ENCODE results near the gene ZNF836.

ZNF836 gene

GRCh38 chr19:52191951-52192350 is 20.5 kb upstream of the ZNF836 start:
- TF ChIP-seq CTCF (IDR thresholded peaks at IDR 0.05) = no peak

GRCh38 chr19:52191389-52191788 is 20.0 kb upstream of the ZNF836 start:
- no peak for TF ChIP-seq CTCF (IDR thresholded peaks at IDR 0.05)

- TF ChIP-seq CTCF (IDR thresholded peaks at IDR 0.05) = no peak
These were observed 19.3 kb upstream of the ZNF836 start for GRCh38 chr19:52190487-52191293.

GRCh38 chr19:52189735-52190486 is 18.5 kb upstream of the ZNF836 start, which contains the start of gene PPP2R1A:
PPP2R1A (plus strand) TSS chr19:52190052; CDS start chr19:52190097, 45 bp downstream.
- TF ChIP-seq CTCF (IDR thresholded peaks at IDR 0.05) = no peak

GRCh38 chr19:52188822-52189734 is 17.7 kb upstream of the ZNF836 start:
- no peak for TF ChIP-seq CTCF (IDR thresholded peaks at IDR 0.05)

- TF ChIP-seq CTCF (IDR thresholded peaks at IDR 0.05) = no peak
These were observed 16.0 kb upstream of the ZNF836 start for GRCh38 chr19:52187407-52187806.

GRCh38 chr19:52176574-52176973 is 5.2 kb upstream of the ZNF836 start:
- TF ChIP-seq CTCF (IDR thresholded peaks at IDR 0.05) = no peak

Data from LNCAP (cell line).